HepG2 (cell line): ENCODE measurements around the gene TMEM107. TPM values are rescaled to one million over a fixed set of nuclear protein-coding genes. Genes with fewer than 3 reads are reported as not detected.

ENCODE experiments used
- CAMTA2 ChIP-seq: sonication (generic); formaldehyde crosslinking; IDR thresholded peaks from 2 replicates; pipeline ENCODE4 v1.4.0; 2020; ENCODE audit warnings: mild to moderate bottlenecking, missing genetic modification reagents, borderline replicate concordance
- FLYWCH1 ChIP-seq: sonication (generic); formaldehyde crosslinking; IDR thresholded peaks from 2 replicates; pipeline ENCODE4 v1.8.1; 2023; ENCODE audit warnings: mild to moderate bottlenecking, missing genetic modification reagents
- HNRNPH1 ChIP-seq: fragments of 200-400 bp; formaldehyde crosslinking; optimal IDR thresholded peaks from 2 replicates; pipeline ENCODE3; 2017; ENCODE audit warnings: mild to moderate bottlenecking, low read depth, low read length
- MTF1 ChIP-seq: sonication (generic); formaldehyde crosslinking; IDR thresholded peaks from 2 replicates; pipeline ENCODE4 v1.5.0; 2020; ENCODE audit warnings: missing genetic modification reagents
- PAXIP1 ChIP-seq: sonication (generic); formaldehyde crosslinking; conservative IDR thresholded peaks from 2 replicates; pipeline ENCODE4 v1.4.0; 2020; ENCODE audit warnings: mild to moderate bottlenecking, missing genetic modification reagents, moderate library complexity
- RELA ChIP-seq: sonication (generic); formaldehyde crosslinking; IDR thresholded peaks from 2 replicates; pipeline ENCODE4 v1.4.0; 2020; ENCODE audit warnings: missing genetic modification reagents
- TRIM22 ChIP-seq: fragments of 450-650 bp; IDR thresholded peaks from 2 replicates; pipeline ENCODE4 v1.6.1; 2017
- ZFP62 ChIP-seq: sonication (generic); formaldehyde crosslinking; IDR thresholded peaks from 2 replicates; pipeline ENCODE4 v1.4.0; 2020; ENCODE audit warnings: missing genetic modification reagents
- ZNF44 ChIP-seq: sonication (generic); formaldehyde crosslinking; IDR thresholded peaks from 2 replicates; pipeline ENCODE4 v1.5.1; 2020; ENCODE audit warnings: mild to moderate bottlenecking, missing genetic modification reagents
- polyA plus RNA-seq, 8 experiments: library from polyadenylated mRNA; depleted of rRNA in 3 of 8; stranded (reverse) in 7 of 8; unstranded in 1 of 8; fragments of >200 nt; fragmentation: Illumina TruSeq in 4 of 8; extraction: Trizol in 4 of 8; gene quantifications; 2 replicates each; pipeline versions ENCODE4 v1.2.1 to v1.2.3, GENCODE V29; 2011 to 2016; ENCODE audit warnings: low read depth in 4 of 8, missing spikeins in 1 of 8, mixed read lengths in 1 of 8; ENCODE audit not compliant: insufficient read depth in 1 of 8
- total RNA-seq, 5 experiments: library from RNA; depleted of rRNA; stranded (reverse); fragments of >200 nt; fragmentation: Illumina TruSeq; extraction: Trizol; gene quantifications; 2 replicates each; pipeline ENCODE4 v1.2.3, GENCODE V29; 2016; ENCODE audit warnings: low read depth in 1 of 5
- TF ChIP-seq, protein P1 (sequence below): fragments of 450-650 bp; IDR thresholded peaks from 2 replicates; pipeline ENCODE4 v1.6.1; 2016
- TF ChIP-seq, protein P2 (sequence below): fragments of 450-650 bp; IDR thresholded peaks from 2 replicates; pipeline ENCODE4 v1.6.1; 2017; ENCODE audit warnings: mild to moderate bottlenecking
- TF ChIP-seq, protein P3 (sequence below): sonication (generic); formaldehyde crosslinking; IDR thresholded peaks from 2 replicates; pipeline ENCODE4 v1.4.0; 2020; ENCODE audit warnings: low read depth, missing genetic modification reagents

TMEM107 gene
- total and polyA plus RNA-seq, 2 of the 13 experiments (the other 11 are each of a cell fraction or from before 2014, with no cell fraction given): 7.2 to 15.3 TPM

- TF ChIP-seq TRIM22: no peak
- TF ChIP-seq HNRNPH1: no peak
- peak; percentile 51 for TF ChIP-seq PAXIP1 (CRISPR knock-in tag)
- TF ChIP-seq, protein P1, sequence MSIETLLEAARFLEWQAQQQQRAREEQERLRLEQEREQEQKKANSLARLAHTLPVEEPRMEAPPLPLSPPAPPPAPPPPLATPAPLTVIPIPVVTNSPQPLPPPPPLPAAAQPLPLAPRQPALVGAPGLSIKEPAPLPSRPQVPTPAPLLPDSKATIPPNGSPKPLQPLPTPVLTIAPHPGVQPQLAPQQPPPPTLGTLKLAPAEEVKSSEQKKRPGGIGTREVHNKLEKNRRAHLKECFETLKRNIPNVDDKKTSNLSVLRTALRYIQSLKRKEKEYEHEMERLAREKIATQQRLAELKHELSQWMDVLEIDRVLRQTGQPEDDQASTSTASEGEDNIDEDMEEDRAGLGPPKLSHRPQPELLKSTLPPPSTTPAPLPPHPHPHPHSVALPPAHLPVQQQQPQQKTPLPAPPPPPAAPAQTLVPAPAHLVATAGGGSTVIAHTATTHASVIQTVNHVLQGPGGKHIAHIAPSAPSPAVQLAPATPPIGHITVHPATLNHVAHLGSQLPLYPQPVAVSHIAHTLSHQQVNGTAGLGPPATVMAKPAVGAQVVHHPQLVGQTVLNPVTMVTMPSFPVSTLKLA: peak; percentile 92
- no peak for TF ChIP-seq ZNF44 (CRISPR knock-in tag)
- TF ChIP-seq, protein P2, sequence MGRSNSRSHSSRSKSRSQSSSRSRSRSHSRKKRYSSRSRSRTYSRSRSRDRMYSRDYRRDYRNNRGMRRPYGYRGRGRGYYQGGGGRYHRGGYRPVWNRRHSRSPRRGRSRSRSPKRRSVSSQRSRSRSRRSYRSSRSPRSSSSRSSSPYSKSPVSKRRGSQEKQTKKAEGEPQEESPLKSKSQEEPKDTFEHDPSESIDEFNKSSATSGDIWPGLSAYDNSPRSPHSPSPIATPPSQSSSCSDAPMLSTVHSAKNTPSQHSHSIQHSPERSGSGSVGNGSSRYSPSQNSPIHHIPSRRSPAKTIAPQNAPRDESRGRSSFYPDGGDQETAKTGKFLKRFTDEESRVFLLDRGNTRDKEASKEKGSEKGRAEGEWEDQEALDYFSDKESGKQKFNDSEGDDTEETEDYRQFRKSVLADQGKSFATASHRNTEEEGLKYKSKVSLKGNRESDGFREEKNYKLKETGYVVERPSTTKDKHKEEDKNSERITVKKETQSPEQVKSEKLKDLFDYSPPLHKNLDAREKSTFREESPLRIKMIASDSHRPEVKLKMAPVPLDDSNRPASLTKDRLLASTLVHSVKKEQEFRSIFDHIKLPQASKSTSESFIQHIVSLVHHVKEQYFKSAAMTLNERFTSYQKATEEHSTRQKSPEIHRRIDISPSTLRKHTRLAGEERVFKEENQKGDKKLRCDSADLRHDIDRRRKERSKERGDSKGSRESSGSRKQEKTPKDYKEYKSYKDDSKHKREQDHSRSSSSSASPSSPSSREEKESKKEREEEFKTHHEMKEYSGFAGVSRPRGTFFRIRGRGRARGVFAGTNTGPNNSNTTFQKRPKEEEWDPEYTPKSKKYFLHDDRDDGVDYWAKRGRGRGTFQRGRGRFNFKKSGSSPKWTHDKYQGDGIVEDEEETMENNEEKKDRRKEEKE: no peak
- no peak for TF ChIP-seq FLYWCH1 (CRISPR knock-in tag)
- TF ChIP-seq RELA (CRISPR knock-in tag): no peak
- TF ChIP-seq CAMTA2: no peak
- TF ChIP-seq, protein P3, sequence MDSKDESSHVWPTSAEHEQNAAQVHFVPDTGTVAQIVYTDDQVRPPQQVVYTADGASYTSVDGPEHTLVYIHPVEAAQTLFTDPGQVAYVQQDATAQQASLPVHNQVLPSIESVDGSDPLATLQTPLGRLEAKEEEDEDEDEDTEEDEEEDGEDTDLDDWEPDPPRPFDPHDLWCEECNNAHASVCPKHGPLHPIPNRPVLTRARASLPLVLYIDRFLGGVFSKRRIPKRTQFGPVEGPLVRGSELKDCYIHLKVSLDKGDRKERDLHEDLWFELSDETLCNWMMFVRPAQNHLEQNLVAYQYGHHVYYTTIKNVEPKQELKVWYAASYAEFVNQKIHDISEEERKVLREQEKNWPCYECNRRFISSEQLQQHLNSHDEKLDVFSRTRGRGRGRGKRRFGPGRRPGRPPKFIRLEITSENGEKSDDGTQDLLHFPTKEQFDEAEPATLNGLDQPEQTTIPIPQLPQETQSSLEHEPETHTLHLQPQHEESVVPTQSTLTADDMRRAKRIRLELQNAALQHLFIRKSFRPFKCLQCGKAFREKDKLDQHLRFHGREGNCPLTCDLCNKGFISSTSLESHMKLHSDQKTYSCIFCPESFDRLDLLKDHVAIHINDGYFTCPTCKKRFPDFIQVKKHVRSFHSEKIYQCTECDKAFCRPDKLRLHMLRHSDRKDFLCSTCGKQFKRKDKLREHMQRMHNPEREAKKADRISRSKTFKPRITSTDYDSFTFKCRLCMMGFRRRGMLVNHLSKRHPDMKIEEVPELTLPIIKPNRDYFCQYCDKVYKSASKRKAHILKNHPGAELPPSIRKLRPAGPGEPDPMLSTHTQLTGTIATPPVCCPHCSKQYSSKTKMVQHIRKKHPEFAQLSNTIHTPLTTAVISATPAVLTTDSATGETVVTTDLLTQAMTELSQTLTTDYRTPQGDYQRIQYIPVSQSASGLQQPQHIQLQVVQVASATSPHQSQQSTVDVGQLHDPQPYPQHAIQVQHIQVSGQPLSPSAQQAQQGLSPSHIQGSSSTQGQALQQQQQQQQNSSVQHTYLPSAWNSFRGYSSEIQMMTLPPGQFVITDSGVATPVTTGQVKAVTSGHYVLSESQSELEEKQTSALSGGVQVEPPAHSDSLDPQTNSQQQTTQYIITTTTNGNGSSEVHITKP: no peak
- TF ChIP-seq MTF1 (CRISPR knock-in tag): no peak
- TF ChIP-seq ZFP62 (CRISPR knock-in tag): no peak
Observed at GRCh38 chr17:8156246-8156992, 19.8 kb downstream of the TMEM107 start (continued).
